Mesendoderm (in vitro differentiated cells): ENCODE data around the gene PPP1R9A.
"Not testable (repeated sequence)": the region's sequence is repeated elsewhere in the genome, so short reads cannot be mapped to it uniquely, and the experiment has no call there.

Experiments
- DNase-seq: peaks from one replicate; pipeline ENCODE4 v3.0.0; 2013
- H2AK5ac ChIP-seq: 2 replicates; pipeline ENCODE4 v1.6.1; 2013; ENCODE audit warnings: low read length, inconsistent platforms
- H2BK120ac ChIP-seq: 2 replicates; pipeline ENCODE4 v1.6.1; 2013; ENCODE audit warnings: low read depth, mild to moderate bottlenecking, low read length, moderate library complexity, mixed read lengths
- H2BK15ac ChIP-seq: replicated peaks from 2 replicates; pipeline ENCODE4 v1.6.1; 2013; ENCODE audit warnings: low read depth, mild to moderate bottlenecking, moderate library complexity
- H2BK5ac ChIP-seq: 2 replicates; pipeline ENCODE4 v1.6.1; 2013; ENCODE audit warnings: low read length, inconsistent platforms
- H3K18ac ChIP-seq: 2 replicates; pipeline ENCODE4 v1.6.1; 2013; ENCODE audit warnings: mild to moderate bottlenecking, low read length, mixed read lengths
- H3K23ac ChIP-seq: one replicate; pipeline ENCODE4 v1.6.1; 2013; ENCODE audit warnings: low read length
- H3K27ac ChIP-seq: 2 replicates; pipeline ENCODE4 v1.5.1; 2013; ENCODE audit warnings: low read depth, mild to moderate bottlenecking, inconsistent platforms, low read length, moderate library complexity
- H3K27me3 ChIP-seq: 2 replicates; pipeline ENCODE4 v1.6.1; 2013; ENCODE audit warnings: low read length, control low read depth, mild to moderate bottlenecking, inconsistent platforms; ENCODE audit not compliant: insufficient read depth, poor library complexity
- H3K36me3 ChIP-seq: 2 replicates; pipeline ENCODE4 v1.6.1; 2013; ENCODE audit warnings: low read length, inconsistent platforms; ENCODE audit not compliant: control insufficient read depth, insufficient read depth
- H3K4ac ChIP-seq: one replicate; pipeline ENCODE4 v1.6.1; 2013; ENCODE audit warnings: low read depth, mild to moderate bottlenecking, low read length, moderate library complexity
- H3K4me1 ChIP-seq: 2 replicates; pipeline ENCODE4 v1.6.1; 2013; ENCODE audit warnings: low read depth, low read length, inconsistent platforms; ENCODE audit not compliant: control insufficient read depth
- H3K4me2 ChIP-seq: 2 replicates; pipeline ENCODE4 v1.6.1; 2013; ENCODE audit warnings: low read length
- H3K4me3 ChIP-seq: 2 replicates; pipeline ENCODE4 v1.5.1; 2013; ENCODE audit warnings: mild to moderate bottlenecking, low read length
- H3K56ac ChIP-seq: one replicate; pipeline ENCODE4 v1.6.1; 2013; ENCODE audit warnings: low read length
- H3K79me1 ChIP-seq: 2 replicates; pipeline ENCODE4 v1.6.1; 2013; ENCODE audit warnings: low read length, inconsistent platforms
- H3K79me2 ChIP-seq: 2 replicates; pipeline ENCODE4 v1.6.1; 2013; ENCODE audit warnings: mild to moderate bottlenecking, low read length; ENCODE audit not compliant: control insufficient read depth, insufficient read depth
- H3K9ac ChIP-seq: 2 replicates; pipeline ENCODE4 v1.6.1; 2013; ENCODE audit warnings: low read length, inconsistent platforms
- H4K5ac ChIP-seq: one replicate; pipeline ENCODE4 v1.6.1; 2013; ENCODE audit warnings: low read length
- H4K8ac ChIP-seq: one replicate; pipeline ENCODE4 v1.6.1; 2013; ENCODE audit warnings: low read depth, mild to moderate bottlenecking, control low read depth, low read length, moderate library complexity
- WGBS: extraction: QIAGEN DNeasy Blood & Tissue Kit; methylation state at CpG from one replicate; pipeline ENCODE4 v1.1.7; 2013; ENCODE audit warnings: low lambda C conversion rate, missing lambda C conversion rate; ENCODE audit not compliant: insufficient coverage; ENCODE audit errors: extremely low coverage; 5-methylcytosine and 5-hydroxymethylcytosine counted together

Gene PPP1R9A

GRCh38 chr7:95006010-95006409 is 98.6 kb downstream of the PPP1R9A start:
- H3K4me2 ChIP-seq: no peak overlapping the region

GRCh38 chr7:95008773-95009172 is 101.4 kb downstream of the PPP1R9A start:
- H3K27ac ChIP-seq, H4K5ac ChIP-seq, H3K23ac ChIP-seq, DNase-seq, H3K79me1 ChIP-seq, H3K9ac ChIP-seq, H2BK120ac ChIP-seq, H3K4me2 ChIP-seq, H3K4me3 ChIP-seq, H2AK5ac ChIP-seq, H4K8ac ChIP-seq, H2BK15ac ChIP-seq, H3K18ac ChIP-seq, H3K4ac ChIP-seq, H3K27me3 ChIP-seq, H2BK5ac ChIP-seq, H3K56ac ChIP-seq, H3K36me3 ChIP-seq, H3K79me2 ChIP-seq, H3K4me1 ChIP-seq: not testable (repeated sequence)
- no CpG with 5 or more reads among the region's 6 CpGs for WGBS

More at GRCh38 chr7:95006010-95006409, 98.6 kb downstream of the PPP1R9A start:
- no peak for DNase-seq
- Histone ChIP-seq H3K23ac (no peak overlapping the region), H3K18ac (no peak overlapping the region), H2BK15ac (no peak overlapping the region), H3K9ac (no peak overlapping the region), H2BK5ac (no peak overlapping the region), H2BK120ac (no peak overlapping the region), H3K4ac (no peak overlapping the region), H3K4me1 (no peaks in the 10 kb centered on the region), H3K27ac (no peak overlapping the region), H4K8ac (no peak overlapping the region), H3K27me3 (no peaks in the 10 kb centered on the region), H3K79me1 (no peaks in the 10 kb centered on the region), H3K4me3 (no peak overlapping the region), H3K56ac (no peak overlapping the region), H3K79me2 (no peaks in the 10 kb centered on the region), H2AK5ac (no peak overlapping the region), H4K5ac (no peak overlapping the region), H3K36me3 (no peaks in the 10 kb centered on the region)
- WGBS: no CpG with 5 or more reads among the region's 5 CpGs

GRCh38 chr7:95011146-95011928 is 103.9 kb downstream of the PPP1R9A start:
- no peaks in the 10 kb centered on the region for H3K79me1 ChIP-seq
- H4K5ac ChIP-seq: no peak overlapping the region
- no peak overlapping the region for H4K8ac ChIP-seq
- no CpG with 5 or more reads among the region's 1 CpG for WGBS
- H2BK15ac ChIP-seq: no peak overlapping the region
- H2AK5ac ChIP-seq: no peak overlapping the region
- no peaks in the 10 kb centered on the region for H3K36me3 ChIP-seq
- no peak overlapping the region for H3K18ac ChIP-seq
- H3K4ac ChIP-seq: no peak overlapping the region
- H3K27me3 ChIP-seq: no peaks in the 10 kb centered on the region
- DNase-seq: no peak
- H2BK120ac ChIP-seq: no peak overlapping the region
- H3K56ac ChIP-seq: no peak overlapping the region
- H2BK5ac ChIP-seq: no peak overlapping the region
- H3K9ac ChIP-seq: no peak overlapping the region
- no peak overlapping the region for H3K23ac ChIP-seq
- H3K79me2 ChIP-seq: no peaks in the 10 kb centered on the region
- H3K4me3 ChIP-seq: no peak overlapping the region
- H3K4me2 ChIP-seq: no peak overlapping the region
- H3K27ac ChIP-seq: no peak overlapping the region
- H3K4me1 ChIP-seq: no peaks in the 10 kb centered on the region

- no peak overlapping the region for H3K4me3 ChIP-seq
- no peak for DNase-seq
- no peaks in the 10 kb centered on the region for H3K36me3 ChIP-seq
- H3K4ac ChIP-seq: no peak overlapping the region
- no CpG with 5 or more reads among the region's 4 CpGs for WGBS
- H3K56ac ChIP-seq: no peak overlapping the region
- H3K23ac ChIP-seq: no peak overlapping the region
- H2BK15ac ChIP-seq: no peak overlapping the region
- H3K79me2 ChIP-seq: no peaks in the 10 kb centered on the region
- no peak overlapping the region for H2BK120ac ChIP-seq
- H3K4me2 ChIP-seq: no peak overlapping the region
- H2BK5ac ChIP-seq: no peak overlapping the region
- H4K5ac ChIP-seq: no peak overlapping the region
- no peak overlapping the region for H3K27ac ChIP-seq
- H3K4me1 ChIP-seq: no peaks in the 10 kb centered on the region
- no peak overlapping the region for H3K9ac ChIP-seq
- no peak overlapping the region for H3K18ac ChIP-seq
- no peaks in the 10 kb centered on the region for H3K79me1 ChIP-seq
- H2AK5ac ChIP-seq: no peak overlapping the region
- H4K8ac ChIP-seq: no peak overlapping the region
- no peaks in the 10 kb centered on the region for H3K27me3 ChIP-seq
These were observed 104.6 kb downstream of the PPP1R9A start for GRCh38 chr7:95011995-95012394.

- Histone ChIP-seq H3K79me1 (no peaks in the 10 kb centered on the region), H4K5ac (no peak overlapping the region), H3K56ac (no peak overlapping the region), H3K4ac (no peak overlapping the region), H3K27ac (no peak overlapping the region), H3K27me3 (no peaks in the 10 kb centered on the region), H3K18ac (no peak overlapping the region), H2AK5ac (no peak overlapping the region), H2BK5ac (no peak overlapping the region), H3K9ac (no peak overlapping the region), H4K8ac (no peak overlapping the region), H3K36me3 (no peaks in the 10 kb centered on the region), H3K4me2 (no peak overlapping the region), H2BK120ac (no peak overlapping the region), H2BK15ac (no peak overlapping the region), H3K23ac (no peak overlapping the region), H3K79me2 (no peaks in the 10 kb centered on the region), H3K4me1 (no peaks in the 10 kb centered on the region), H3K4me3 (no peak overlapping the region)
- DNase-seq: no peak
- no CpG with 5 or more reads among the region's 1 CpG for WGBS
These were observed 110.6 kb downstream of the PPP1R9A start for GRCh38 chr7:95018021-95018420.

- no peak overlapping the region for H2BK120ac ChIP-seq
- H2AK5ac ChIP-seq: no peak overlapping the region
- H3K56ac ChIP-seq: no peak overlapping the region
- no peaks in the 10 kb centered on the region for H3K79me2 ChIP-seq
- H4K5ac ChIP-seq: no peak overlapping the region
- H3K27me3 ChIP-seq: no peaks in the 10 kb centered on the region
- no peak for DNase-seq
- no peaks in the 10 kb centered on the region for H3K79me1 ChIP-seq
- H3K4me1 ChIP-seq: no peaks in the 10 kb centered on the region
- no peak overlapping the region for H3K18ac ChIP-seq
- no peak overlapping the region for H3K23ac ChIP-seq
- H2BK5ac ChIP-seq: no peak overlapping the region
- no peak overlapping the region for H4K8ac ChIP-seq
- no peak overlapping the region for H2BK15ac ChIP-seq
- no peak overlapping the region for H3K4me3 ChIP-seq
- H3K4me2 ChIP-seq: no peak overlapping the region
- no peak overlapping the region for H3K4ac ChIP-seq
- no peak overlapping the region for H3K27ac ChIP-seq
- no peaks in the 10 kb centered on the region for H3K36me3 ChIP-seq
- H3K9ac ChIP-seq: no peak overlapping the region
These were observed 118.6 kb downstream of the PPP1R9A start for GRCh38 chr7:95026018-95026417.
